Activated CD4-positive, CD25-positive, alpha-beta regulatory T cell treated with anti-CD3 and anti-CD28 coated beads, Interleukin-2, amount 50 U/mL, for 24 hours (primary cell): Measurements from ENCODE around the gene TUBA8.
"Not testable (repeated sequence)": the region's sequence is repeated elsewhere in the genome, so short reads cannot be mapped to it uniquely, and the experiment has no call there.

Source experiments
- ATAC-seq, 2 donors: fragments of 150-1000 bp; cut with Tn5 transposase; one replicate each; pipeline ENCODE4 v1.10.0; 2021; ENCODE audit warnings: mild to moderate bottlenecking in 1 of 2, moderate library complexity in 1 of 2

Gene TUBA8

DNA sequence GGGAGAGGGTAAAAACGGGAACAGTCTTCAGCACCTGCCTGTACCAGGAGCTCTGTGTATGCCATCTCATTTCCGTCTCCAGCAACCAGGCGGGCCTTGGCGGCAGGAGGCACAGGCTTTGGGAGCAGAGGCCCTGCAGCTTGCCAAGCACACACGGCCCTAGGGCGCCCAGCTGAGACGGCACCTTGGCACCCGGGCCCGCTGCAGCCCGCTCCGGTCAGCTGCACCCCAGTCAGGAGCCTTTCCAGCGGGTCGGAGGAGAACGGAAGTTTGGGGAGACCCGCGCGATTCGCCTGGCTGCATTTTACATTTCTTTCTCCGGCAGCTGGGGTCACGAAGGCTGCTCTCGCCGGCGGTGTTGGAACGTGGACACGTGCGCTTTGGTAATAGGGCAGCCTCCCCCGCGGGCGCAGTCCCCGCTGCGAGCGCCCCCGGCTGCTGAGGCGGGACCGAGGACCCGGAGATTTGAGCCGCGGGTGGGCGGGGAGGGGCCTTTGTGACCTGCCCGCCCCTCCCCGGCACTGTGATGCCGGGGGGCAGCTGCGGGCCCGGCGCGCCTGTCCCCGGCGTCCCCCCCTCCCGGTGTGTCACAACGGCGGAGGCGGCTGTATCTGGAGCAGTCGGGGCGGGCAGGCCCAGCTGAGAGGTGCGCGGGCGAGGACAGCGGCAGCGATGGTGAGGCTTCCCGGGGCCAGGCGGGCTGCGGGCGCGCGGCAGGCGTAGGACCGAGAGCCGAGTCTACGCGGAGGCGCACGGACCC lies at the start of gene TUBA8:
TSS of gene TUBA8 (plus strand) at position 616 of the 760 bp plus-strand sequence. CDS start at position 673, 57 bp downstream.
- peak; percentile 56 to 65 for ATAC-seq

DNA sequence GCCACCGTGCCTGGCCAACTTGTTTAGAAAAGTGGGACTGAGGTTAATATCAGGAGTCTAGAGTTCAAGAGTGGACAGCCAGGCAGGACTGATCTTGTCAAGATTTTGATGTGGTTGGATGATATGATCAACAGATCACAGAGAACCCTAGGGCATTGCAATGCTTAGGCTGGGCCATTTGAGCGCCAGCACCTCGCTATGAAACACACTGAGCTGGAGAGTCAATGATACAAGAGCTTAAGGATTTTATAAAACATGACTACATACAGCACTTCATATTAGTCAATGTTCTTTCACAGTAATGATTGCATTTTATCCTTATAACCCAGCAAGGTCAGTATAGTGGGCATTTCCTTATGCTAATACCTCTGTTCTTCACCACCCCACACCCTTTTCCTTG lies 48.2 kb upstream of the TUBA8 start:
- no peak for ATAC-seq

DNA sequence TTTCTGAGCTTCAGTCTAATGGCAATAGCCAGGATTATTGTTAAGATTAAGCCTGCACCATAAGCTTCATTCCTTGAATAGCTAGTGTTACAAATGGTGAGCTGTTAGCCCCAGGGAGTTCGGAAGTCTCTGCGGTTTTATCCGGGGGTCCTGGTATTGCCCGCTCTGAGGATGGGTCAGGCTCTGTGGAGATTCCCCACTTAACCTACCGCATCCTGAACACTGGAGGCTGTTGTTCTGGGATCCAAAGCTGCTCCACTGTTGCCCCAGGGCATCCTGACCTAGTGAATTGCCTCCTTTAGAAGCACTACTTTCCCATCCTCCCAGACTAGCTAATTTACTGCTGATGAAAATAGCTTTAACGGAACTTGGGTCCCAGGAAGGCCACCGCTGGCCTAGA lies 47.3 kb upstream of the TUBA8 start:
- ATAC-seq = no peak

DNA sequence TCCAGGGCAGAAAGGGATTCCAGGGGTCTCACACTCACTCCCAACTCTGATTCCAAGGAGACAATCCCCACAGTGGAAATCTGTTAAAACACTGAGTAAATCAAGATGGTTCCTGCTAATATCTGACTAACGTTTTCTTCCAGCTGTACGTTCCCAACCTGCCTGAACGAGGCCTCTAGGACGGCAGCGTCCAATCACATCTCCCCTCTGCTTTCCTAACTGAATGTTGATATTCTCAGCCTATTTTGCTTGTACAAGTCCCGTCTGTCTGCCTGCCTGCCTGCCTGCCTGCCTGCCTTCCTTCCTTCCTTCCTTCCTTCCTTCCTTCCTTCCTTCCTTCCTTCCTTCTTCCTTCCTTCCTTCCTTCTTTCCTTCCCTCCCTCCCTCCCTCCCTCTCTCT lies 46.9 kb upstream of the TUBA8 start:
- ATAC-seq = not testable (repeated sequence)

DNA sequence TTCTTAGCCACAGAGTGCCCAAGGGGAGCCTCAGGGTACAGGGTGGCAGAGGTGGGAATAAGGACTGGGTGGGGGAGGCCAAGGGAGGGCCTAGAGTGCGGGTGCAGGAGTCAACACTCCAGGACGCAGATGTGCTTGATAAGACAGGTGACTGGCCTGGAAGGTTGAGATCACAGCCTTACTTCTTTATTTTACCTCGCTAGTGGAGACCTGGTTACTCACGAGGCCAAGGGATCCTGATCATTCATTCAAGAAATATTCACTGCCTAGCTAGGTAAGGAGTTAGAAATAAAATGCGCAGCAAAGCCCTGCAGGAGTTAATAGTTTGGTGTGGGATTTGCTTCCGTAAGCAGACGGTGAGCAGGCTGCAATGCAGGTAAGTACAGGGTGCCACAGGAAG lies 46.0 kb upstream of the TUBA8 start:
- no peak for ATAC-seq

DNA sequence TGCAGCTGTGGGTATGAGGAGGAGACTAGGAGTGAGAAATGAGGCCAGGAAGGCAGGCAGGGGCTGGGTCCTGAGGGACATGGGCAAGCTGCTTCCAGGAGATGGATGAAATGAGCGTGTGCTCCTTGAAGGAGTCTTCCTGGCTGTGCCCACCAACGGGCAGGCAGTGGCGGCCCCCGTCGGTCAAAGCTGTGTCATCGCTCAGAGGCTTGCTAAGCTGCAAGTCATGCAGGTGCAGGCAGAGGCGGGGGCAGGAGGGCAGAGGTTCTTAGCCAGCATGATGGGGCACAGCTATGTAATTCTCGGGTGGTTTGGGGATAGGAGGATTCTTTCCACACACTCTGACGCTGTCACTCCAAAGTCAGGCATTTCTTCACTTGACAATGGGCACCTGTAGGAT lies 45.4 kb upstream of the TUBA8 start:
- no peak for ATAC-seq

DNA sequence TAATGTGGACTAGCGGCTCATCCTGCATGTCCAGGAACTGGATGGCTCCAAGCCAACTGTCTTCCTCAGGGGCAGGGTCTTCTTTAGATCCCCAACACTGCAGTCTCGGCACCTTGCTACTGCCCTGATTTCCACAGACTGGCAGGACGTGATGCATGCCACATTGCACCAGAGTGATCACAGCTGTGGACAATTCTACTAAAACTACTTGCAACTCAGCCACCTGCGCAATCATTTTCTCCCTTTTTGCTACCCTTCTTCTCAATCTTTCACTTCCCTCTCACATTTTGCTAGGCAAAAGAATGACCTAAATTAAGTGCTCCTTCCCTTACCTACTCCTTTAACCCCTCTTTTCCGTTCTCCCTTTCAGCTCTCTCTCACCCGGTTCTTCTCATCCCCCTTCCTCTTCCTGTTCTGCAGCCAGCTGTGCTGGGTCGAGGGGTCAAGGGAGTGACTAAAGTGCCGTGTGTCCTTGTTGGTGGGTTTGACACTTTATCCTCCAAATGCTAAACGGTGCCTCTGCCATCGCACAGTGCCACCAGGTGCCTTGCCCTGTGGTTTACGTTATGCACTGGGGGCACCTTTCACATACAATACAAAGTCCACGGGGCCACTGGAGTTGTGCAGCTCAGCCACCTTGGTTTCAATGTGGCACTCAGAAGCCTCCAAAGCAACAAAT lies 44.3 kb upstream of the TUBA8 start:
- ATAC-seq = no peak

DNA sequence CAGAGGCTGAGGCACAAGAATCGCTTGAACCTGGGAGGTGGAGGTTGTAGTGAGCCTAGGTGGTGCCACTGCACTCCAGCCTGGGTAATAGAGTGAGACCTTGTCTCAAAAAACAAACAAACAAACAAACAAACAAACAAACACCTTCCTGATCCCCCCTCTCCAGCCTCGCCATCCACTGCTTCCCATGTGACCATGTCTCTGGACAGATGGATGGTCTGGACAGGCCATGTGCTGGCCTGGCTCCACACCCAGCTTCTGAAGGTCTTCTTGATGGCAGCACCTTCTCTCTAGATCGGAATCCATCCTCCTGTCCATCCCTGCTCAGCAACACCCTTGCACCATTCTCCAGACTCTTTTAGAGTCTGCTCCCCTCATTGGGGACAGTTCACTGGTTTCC lies 43.5 kb upstream of the TUBA8 start:
- no peak for ATAC-seq

DNA sequence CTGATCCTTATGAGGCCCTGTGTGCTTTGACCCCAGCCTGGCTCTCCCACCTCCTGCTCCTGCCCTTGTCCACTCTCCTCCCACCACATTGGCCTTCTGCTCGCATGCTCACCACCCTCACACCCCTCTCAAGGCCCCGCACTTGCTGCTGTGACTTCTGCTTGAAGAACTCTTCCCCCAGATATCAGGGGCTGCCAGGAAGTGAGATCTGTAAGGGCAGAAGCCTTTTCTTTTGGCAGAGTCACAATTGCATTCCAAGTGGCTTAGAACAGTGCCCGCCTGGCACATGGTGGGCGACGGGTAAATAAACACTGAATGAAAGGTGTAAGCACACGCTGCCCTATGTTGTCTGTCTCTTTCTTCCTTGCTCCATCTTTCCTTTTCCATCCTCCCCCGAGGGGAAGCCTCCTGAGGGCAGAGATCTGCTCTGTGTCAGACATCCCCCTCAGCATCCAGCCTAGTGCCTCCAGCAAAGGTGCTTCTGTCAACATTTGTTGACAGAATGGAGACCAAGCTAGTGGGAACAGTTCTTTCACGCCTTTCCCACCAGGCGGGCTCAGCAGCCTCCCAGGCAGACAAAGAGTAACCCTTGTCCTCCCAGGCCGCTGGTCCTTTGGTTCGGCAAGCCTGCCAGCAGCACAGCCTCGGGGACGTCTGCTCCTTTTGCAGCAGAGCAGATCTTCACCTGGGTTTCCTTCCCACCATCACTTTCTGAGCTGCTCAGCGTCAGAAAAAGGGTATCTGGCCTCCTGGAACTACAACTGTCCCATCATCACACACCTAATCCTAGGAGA lies 42.9 kb upstream of the TUBA8 start:
- no peak for ATAC-seq

DNA sequence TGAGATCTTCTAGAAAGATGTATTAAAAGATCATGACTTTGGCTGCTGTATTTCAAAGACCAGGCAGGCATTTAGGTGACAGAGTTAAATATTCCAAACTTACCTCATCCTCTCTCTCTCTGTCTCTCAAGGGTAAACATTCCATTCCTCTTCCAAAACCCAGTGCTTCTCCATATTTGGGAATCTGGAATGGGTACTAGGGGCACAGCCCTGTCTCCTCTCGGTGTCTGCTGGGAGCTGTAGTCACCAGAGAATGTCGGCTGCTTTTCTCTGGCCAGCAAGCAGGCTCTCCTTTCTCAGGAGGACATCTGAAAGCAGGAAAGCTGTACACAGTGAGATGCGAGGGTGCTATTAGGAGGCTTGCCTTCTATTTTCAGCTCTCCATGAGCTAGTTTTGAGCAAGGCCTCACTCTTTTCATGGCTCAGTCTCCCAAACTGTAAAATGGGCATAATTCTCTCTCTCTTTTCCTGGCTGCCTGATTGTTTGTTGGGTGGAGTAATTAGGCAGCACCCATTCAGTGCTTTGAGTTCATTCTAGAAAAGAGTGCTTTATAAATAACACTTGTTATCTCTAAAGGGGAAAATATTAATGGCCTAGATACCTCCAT lies 42.1 kb upstream of the TUBA8 start:
- no peak for ATAC-seq

DNA sequence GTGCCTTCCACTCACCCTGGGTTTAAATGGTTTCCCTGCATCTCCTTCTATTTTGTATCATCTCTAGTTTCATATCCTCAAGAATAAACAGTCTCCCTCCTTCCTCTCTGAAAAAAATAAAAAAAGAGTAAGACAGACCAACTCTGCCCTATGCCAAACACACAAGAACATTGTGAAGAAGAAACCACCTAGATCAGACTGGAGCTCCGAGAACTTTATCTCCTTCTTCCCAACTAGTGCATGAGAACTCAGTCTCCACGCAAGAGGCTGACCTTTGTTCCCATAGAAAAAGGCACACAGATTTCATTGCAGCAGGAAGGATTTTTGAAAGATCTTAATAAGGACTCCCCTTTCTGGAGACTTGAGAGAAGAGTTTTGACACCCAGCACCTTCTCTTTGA lies 41.6 kb upstream of the TUBA8 start:
- ATAC-seq = no peak

DNA sequence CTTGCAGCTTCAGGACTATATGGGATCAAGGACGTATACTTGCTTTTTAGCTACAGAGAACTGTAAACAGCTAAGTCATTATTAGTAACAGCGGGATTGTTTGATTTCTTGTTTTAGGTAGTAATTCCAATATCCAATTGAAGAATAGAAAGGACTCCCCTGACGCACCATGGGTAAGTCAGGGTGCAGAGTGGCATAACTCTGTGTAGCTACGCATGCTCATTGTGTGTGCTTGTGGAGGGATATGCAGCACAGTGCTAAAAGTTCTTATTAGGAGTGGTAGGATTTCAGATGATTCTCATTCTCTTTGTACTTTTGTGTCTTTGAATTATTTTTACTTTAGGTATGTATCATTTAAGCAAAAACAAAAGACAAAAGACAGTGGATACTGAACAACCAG lies 40.6 kb upstream of the TUBA8 start:
- ATAC-seq = no peak

DNA sequence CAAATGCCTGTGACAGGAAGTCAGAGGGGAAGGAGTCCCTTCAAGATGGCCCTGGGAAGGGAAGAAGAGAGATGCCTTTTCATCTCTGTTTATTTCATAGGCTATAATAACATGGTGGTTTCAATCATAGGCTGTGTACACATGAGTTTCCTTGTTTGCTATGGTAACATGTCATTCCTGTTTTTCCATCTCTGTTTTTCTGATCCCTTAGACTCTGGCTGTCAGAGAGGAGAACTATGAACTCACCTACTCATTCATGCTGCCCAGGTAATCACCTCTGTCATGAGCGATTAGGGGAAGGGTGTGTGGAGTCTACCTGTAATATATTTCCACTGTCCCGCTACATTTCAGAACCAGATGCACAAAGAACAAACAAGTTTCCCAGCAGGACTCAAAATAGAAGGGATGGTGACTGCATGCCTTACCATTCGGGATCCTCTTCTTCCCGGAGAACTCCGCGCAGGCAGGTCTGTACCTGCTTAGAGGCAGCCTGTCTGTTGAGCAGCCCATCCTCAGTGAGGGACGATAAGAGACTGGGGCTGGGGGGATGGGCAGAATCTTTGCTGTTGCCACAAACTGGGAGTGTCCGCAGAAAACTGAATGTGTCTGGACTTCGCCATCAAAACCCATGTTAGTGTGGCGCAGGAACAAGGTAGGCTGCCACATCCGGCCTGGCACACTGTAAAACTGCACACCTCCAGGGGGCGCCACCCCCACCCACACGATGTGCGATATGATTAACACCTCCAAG lies 39.9 kb upstream of the TUBA8 start:
- ATAC-seq = no peak

DNA sequence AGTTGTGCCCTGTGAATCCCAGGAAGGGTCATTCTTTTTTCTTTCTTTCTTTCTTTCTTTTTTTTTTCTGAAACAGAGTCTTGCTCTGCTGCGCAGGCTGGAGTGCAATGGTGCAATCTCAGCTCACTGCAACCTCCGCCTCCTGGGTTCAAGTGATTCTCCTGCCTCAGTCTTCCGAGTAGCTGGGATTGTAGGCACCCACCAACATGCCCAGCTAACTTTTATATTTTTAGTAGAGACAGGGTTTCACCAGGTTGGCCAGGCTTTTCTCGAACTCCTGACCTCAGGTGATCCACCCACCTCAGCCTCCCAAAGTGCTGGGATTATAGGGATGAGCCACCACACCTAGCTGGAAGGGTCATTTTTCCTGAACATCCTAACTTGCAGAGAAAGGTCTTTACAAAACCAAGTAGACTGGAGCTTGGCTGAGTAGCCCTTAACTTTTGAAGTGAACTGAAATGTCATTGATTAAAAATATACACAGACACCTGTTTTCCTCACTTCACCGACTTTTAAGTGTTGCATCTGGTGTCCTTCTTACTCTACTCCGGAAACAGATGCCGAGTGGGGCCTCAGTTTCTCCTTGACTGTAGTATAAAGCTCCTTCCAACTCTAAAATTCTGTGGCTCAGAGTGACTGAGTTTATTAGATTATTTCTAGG lies 39.2 kb upstream of the TUBA8 start:
- not testable (repeated sequence) for ATAC-seq

DNA sequence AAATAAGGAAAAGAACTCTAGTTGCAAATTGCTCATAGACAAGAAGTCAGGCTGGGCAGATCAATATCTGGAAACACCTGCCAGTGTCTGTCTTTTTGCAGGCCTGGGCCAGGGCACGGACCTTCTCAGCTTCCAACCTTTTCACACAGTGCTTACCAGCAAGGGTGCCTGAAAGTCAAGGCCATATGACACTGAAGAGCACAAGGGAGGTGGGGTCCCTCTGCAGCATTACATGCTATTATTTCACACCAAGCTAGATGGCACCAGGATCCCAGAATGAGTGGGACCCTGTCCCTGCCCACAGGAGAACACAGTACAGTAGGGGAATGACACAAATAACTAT lies 38.7 kb upstream of the TUBA8 start:
- ATAC-seq = no peak

DNA sequence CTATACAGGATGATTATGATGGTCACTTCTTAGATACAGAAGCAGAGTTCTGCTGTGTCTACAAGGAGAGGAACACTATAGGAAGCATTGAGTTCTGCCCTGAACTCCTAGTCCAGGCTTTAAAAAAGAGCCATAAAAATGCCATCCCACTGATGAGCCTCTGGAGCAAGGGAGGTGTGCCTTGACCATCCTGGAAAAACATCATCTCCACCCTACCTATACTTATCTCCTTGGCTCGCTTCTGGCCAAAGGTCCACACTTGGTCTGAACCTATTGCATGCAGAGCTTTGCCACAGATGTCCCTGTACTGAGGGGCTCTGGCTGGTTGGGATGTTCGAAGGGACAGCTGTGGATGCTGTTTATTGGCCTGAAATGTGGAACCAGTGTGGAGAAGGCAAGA lies 37.1 kb upstream of the TUBA8 start:
- ATAC-seq = no peak

DNA sequence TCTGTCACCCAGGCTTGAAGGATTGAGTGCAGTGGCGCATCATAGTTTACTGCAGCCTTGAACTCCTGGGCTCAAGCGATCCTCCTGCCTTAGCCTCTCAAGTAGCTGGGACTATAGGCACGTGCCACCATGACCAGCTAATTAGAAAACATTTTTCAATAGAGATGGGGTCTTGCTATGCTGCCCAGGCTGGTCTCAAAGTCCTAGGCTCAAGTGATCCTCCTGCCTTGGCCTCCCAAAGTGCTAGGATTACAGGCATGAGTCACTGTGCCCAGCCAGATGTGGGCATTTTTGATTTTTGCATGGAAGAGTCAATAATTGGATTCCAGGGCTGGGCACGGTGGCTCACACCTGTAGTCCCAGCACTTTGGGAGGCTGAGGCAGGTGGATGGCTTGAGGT lies 36.7 kb upstream of the TUBA8 start:
- not testable (repeated sequence) for ATAC-seq

DNA sequence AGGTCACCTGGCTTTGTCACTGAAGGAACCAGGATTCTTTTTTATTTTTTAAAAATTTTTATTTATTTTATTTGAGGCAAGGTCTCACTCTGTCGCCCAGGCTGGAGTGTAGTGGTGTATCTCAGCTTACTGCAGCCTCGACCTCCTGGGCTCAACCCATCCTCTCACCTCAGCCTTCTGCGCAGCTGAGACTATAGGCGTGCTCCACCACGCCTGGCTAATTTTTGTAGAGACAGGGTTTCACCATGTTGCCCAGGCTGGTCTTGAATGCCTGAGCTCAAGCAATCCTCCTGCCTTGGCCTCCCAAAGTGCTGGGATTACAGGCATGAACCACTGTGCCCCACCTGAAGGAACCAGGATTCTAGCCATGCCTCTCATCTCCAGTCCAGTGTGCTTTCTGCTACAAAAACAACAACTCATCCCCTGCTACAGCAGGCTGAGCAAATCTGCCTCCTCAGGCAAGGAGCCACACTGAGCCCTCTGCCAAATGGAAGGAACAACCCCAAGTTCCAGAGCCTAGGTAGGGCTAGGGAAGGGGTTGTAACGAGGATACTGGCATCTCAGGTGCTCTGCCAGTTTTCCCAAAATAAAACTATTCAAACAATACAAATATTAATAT lies 35.4 kb upstream of the TUBA8 start:
- ATAC-seq = no peak

DNA sequence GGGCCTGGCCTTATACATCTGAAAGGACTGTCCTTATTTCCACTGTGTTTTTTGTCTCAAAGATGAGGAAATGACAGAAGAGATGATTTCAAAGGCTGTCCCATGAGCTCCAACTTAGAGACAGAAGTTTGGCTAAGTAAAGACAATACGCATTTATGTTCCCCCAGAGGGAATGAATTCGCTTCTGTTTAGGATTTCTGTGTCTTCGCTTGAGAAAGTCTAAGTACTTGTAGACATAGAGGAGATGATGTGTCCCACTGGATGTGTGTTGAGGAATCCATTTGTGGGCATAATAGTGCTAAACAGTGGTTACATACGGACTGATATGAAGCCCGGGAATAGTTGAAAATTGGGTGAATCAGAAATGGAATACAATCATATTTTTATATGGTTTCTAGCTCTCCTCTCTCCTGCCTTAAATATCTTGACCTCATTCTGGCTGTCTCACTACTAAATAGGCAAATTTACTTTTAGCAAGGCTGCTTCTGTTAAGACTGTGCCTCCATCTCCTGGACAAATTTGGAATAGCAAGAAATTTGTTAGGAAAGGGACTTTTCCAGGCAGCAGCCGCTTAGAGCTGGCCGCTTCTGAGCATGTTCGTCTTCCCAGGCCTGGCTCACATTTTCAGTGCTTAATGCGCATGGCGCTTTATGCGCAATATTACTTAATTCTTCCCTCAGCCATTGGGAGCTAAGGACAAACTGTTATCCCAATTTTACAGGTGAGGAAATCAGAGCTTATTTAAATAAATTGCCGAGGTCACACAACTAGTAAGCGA lies 34.7 kb upstream of the TUBA8 start:
- ATAC-seq = no peak

DNA sequence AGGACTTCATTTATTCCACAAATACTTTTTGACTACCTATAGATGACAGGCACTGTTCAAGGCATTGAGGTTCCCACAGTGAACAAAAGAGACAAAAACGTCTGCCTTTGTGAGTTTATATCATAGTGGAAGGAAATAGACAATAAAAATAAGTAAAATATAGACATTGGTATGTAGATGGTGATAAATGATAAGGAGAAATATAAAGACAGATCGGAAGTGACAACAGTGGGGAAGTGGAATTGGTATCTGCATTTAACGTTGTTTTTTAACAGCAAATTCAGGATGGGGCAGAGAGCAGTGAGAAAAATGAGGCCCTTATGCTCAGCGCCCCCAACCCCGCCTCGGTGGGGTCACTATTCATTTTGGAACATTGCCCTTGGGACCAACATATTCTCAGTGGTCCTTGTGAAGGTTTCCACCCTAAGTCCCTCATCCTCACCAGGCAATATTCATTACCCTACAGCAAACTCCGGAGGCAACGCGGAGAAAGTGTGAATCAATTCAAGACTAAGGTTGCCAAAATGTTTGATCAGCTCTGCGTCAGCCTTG lies 33.4 kb upstream of the TUBA8 start:
- peak in 1 of 2 donors; percentile 28 for ATAC-seq
